SK-N-SH (cell line): ENCODE results near the gene ARHGEF7. TPM values are rescaled to one million over a fixed set of nuclear protein-coding genes. Genes with fewer than 3 reads are reported as not detected.

Experiments used
- CTCF ChIA-PET: fragments of 300-600, 350-600 bp; formaldehyde crosslinking; extraction: SDS; loops from one replicate; lab custom pipeline; 2021; lab: Yijun Ruan, JAX
- POLR2A ChIA-PET: fragments of 350-600 bp; sonication (Branson Sonifier 250); formaldehyde crosslinking; extraction: SDS; loops from one replicate; lab custom pipeline; 2020; ENCODE audit warnings: antibody characterized with exemption, inconsistent platforms; lab: Yijun Ruan, JAX
- DNase-seq: peaks from one replicate; pipeline ENCODE4 v3.0.0; 2012
- H2AFZ ChIP-seq: fragments of 200-600 bp; sonication (generic); 2 replicates; pipeline ENCODE4 v1.8.1; 2016; ENCODE audit warnings: antibody characterized with exemption, mild to moderate bottlenecking, low read depth
- H3F3A ChIP-seq: fragments of 200-600 bp; sonication (generic); replicated peaks from 2 replicates; pipeline ENCODE3; 2016; ENCODE audit warnings: antibody characterized with exemption, mild to moderate bottlenecking; ENCODE audit not compliant: insufficient read depth
- H3K27ac ChIP-seq, 2 experiments: fragments of 200-500 bp in 1 of 2; fragments of 200-600 bp in 1 of 2; sonication (Bioruptor generic) in 1 of 2; sonication (generic), shearing (Covaris generic) in 1 of 2; 2 replicates each; pipeline versions ENCODE4 v1.5.1 to v1.6.1; 2014 to 2016; ENCODE audit warnings: low read depth in 2 of 2, inconsistent platforms in 1 of 2, low read length in 1 of 2, mild to moderate bottlenecking in 1 of 2, mixed read lengths in 1 of 2
- H3K27me3 ChIP-seq: fragments of 200-600 bp; sonication (generic), shearing (Covaris generic); 2 replicates; pipeline ENCODE4 v1.6.1; 2016; ENCODE audit warnings: mixed run types; ENCODE audit not compliant: insufficient read depth
- H3K36me3 ChIP-seq, 2 experiments: fragments of 200-500 bp in 1 of 2; fragments of 200-600 bp in 1 of 2; sonication (Bioruptor generic) in 1 of 2; sonication (generic) in 1 of 2; replicated peaks in 1 of 2; 2 replicates each; pipeline versions ENCODE3 to v1.5.1; 2014 to 2016; ENCODE audit warnings: low read length in 1 of 2, mild to moderate bottlenecking in 1 of 2; ENCODE audit not compliant: insufficient read depth in 2 of 2, control insufficient read depth in 1 of 2
- H3K4me1 ChIP-seq, 2 experiments: fragments of 200-500 bp in 1 of 2; fragments of 200-600 bp in 1 of 2; sonication (Bioruptor generic) in 1 of 2; sonication (generic), shearing (Covaris generic) in 1 of 2; 2 replicates each; pipeline versions ENCODE4 v1.5.1 to v1.6.1; 2014 to 2016; ENCODE audit warnings: low read depth in 1 of 2, low read length in 1 of 2, mixed run types in 1 of 2; ENCODE audit not compliant: insufficient read depth in 2 of 2, control insufficient read depth in 1 of 2
- H3K4me2 ChIP-seq: fragments of 200-600 bp; sonication (generic), shearing (Covaris generic); 2 replicates; pipeline ENCODE4 v1.6.1; 2017; ENCODE audit warnings: mixed run types
- H3K4me3 ChIP-seq, 2 experiments: fragments of 200-500 bp in 1 of 2; fragments of 200-600 bp in 1 of 2; sonication (Bioruptor generic) in 1 of 2; sonication (generic), shearing (Covaris generic) in 1 of 2; 2 replicates each; pipeline versions ENCODE4 v1.5.1 to v1.8.1; 2014 to 2016; ENCODE audit warnings: low read depth in 2 of 2, inconsistent platforms in 1 of 2, low read length in 1 of 2, mild to moderate bottlenecking in 1 of 2, mixed read lengths in 1 of 2, moderate library complexity in 1 of 2
- H3K79me2 ChIP-seq: fragments of 200-600 bp; sonication (generic); 2 replicates; pipeline ENCODE4 v1.8.1; 2017; ENCODE audit warnings: mild to moderate bottlenecking; ENCODE audit not compliant: insufficient read depth
- H3K9ac ChIP-seq: fragments of 200-600 bp; sonication (generic); 2 replicates; pipeline ENCODE4 v1.6.1; 2017; ENCODE audit warnings: mixed run types
- H3K9me2 ChIP-seq: fragments of 200-600 bp; sonication (generic); 2 replicates; pipeline ENCODE4 v1.6.1; 2017; ENCODE audit warnings: mixed run types
- H3K9me3 ChIP-seq: fragments of 200-600 bp; sonication (generic); 2 replicates; pipeline ENCODE4 v1.6.1; 2017; ENCODE audit warnings: mixed run types, mild to moderate bottlenecking, moderate library complexity
- H4K20me1 ChIP-seq: fragments of 200-600 bp; sonication (generic); 2 replicates; pipeline ENCODE4 v1.6.1; 2017; ENCODE audit warnings: mild to moderate bottlenecking, mixed run types; ENCODE audit not compliant: insufficient read depth
- CHD2 ChIP-seq: fragments of 150-350 bp; IDR thresholded peaks from 2 replicates; pipeline ENCODE4 v1.6.1; 2018; ENCODE audit warnings: low read length; ENCODE audit not compliant: partially characterized antibody
- EP300 ChIP-seq, 2 experiments: IDR thresholded peaks; 2 replicates each; pipeline versions ENCODE4 v1.4.0 to v1.6.1; 2012; ENCODE audit warnings: borderline replicate concordance in 1 of 2, low read depth in 1 of 2, low read length in 1 of 2
- FOXJ3 ChIP-seq: sonication (generic); formaldehyde crosslinking; IDR thresholded peaks from 2 replicates; pipeline ENCODE4 v1.5.1; 2020; ENCODE audit warnings: mild to moderate bottlenecking, missing genetic modification reagents
- FOXM1 ChIP-seq: IDR thresholded peaks from 2 replicates; pipeline ENCODE4 v1.4.0; 2012; ENCODE audit warnings: low read depth, mild to moderate bottlenecking
- GATA2 ChIP-seq: sonication (generic); formaldehyde crosslinking; IDR thresholded peaks from 2 replicates; pipeline ENCODE4 v1.5.0; 2020; ENCODE audit warnings: mild to moderate bottlenecking, missing genetic modification reagents
- MAX ChIP-seq: IDR thresholded peaks from 2 replicates; pipeline ENCODE4 v1.4.0; 2012; ENCODE audit warnings: low read depth
- MEF2A ChIP-seq: IDR thresholded peaks from 2 replicates; pipeline ENCODE4 v1.4.0; 2012; ENCODE audit warnings: low read depth, borderline replicate concordance
- MXI1 ChIP-seq: IDR thresholded peaks from 2 replicates; pipeline ENCODE4 v1.6.1; 2012; ENCODE audit warnings: mild to moderate bottlenecking, low read depth, low read length, improper control_type of control experiment
- NFIC ChIP-seq: IDR thresholded peaks from 2 replicates; pipeline ENCODE4 v1.4.0; 2012; ENCODE audit warnings: borderline replicate concordance
- NRF1 ChIP-seq: IDR thresholded peaks from 2 replicates; pipeline ENCODE4 v1.6.1; 2012; ENCODE audit warnings: low read depth, mild to moderate bottlenecking, low read length
- PBX3 ChIP-seq: IDR thresholded peaks from 2 replicates; pipeline ENCODE4; 2012
- POLR2AphosphoS5 ChIP-seq: IDR thresholded peaks from 2 replicates; pipeline ENCODE4 v1.6.1; 2012; ENCODE audit warnings: low read depth, low read length
- RAD21 ChIP-seq: IDR thresholded peaks from 2 replicates; pipeline ENCODE4 v1.6.1; 2012; ENCODE audit warnings: mild to moderate bottlenecking, low read length
- RCOR1 ChIP-seq: fragments of 150-350 bp; IDR thresholded peaks from 2 replicates; pipeline ENCODE4 v1.6.1; 2017; ENCODE audit warnings: antibody characterized with exemption, low read length
- RXRA ChIP-seq: IDR thresholded peaks from 2 replicates; pipeline ENCODE4 v1.4.0; 2012; ENCODE audit warnings: low read depth, mild to moderate bottlenecking, borderline replicate concordance
- SMC3 ChIP-seq: IDR thresholded peaks from 2 replicates; pipeline ENCODE4 v1.6.1; 2012; ENCODE audit warnings: low read depth, low read length, improper control_type of control experiment
- TAF1 ChIP-seq: IDR thresholded peaks from 2 replicates; pipeline ENCODE4 v1.6.1; 2012; ENCODE audit warnings: low read depth, mild to moderate bottlenecking, low read length, moderate library complexity, borderline replicate concordance
- TEAD4 ChIP-seq: IDR thresholded peaks from 2 replicates; pipeline ENCODE4 v1.4.0; 2012; ENCODE audit warnings: mild to moderate bottlenecking, borderline replicate concordance; ENCODE audit not compliant: insufficient read depth
- USF2 ChIP-seq: fragments of 150-350 bp; IDR thresholded peaks from 2 replicates; pipeline ENCODE4 v1.6.1; 2017; ENCODE audit warnings: antibody characterized with exemption, low read length, low read depth, borderline replicate concordance
- ZBTB33 ChIP-seq: IDR thresholded peaks from 2 replicates; pipeline ENCODE4 v1.4.0; 2012; ENCODE audit warnings: low read depth, borderline replicate concordance
- WGBS: methylation state at CpG from one replicate; pipeline ENCODE4 v1.1.6; 2017; ENCODE audit warnings: low lambda C conversion rate; 5-methylcytosine and 5-hydroxymethylcytosine counted together
- polyA plus RNA-seq, 3 experiments: library from polyadenylated mRNA; depleted of rRNA; stranded (reverse); fragments of >200 nt; gene quantifications; 2 replicates each; pipeline ENCODE4 v1.2.3, GENCODE V29; 2012

ARHGEF7 gene
- polyA plus RNA-seq, 1 of the 3 experiments (the other 2 are of a cell fraction), result 21.6 TPM

GRCh38 chr13:111346101-111346680 lies 231.1 kb downstream of the ARHGEF7 start:
- ChIA-PET CTCF (no interaction called here), POLR2A (no interaction called here)

GRCh38 chr13:111347438-111347837 lies 232.3 kb downstream of the ARHGEF7 start:
- DNase-seq, result no peak
- Histone ChIP-seq H3K27me3 (peaks cover 4% of the 10 kb centered on the region; the same call in 1 of the 2 replicates), H3K27ac (no peak overlapping the region), H3K4me2 (no peak overlapping the region), H3K9me2 (no peaks in the 10 kb centered on the region), H3F3A (no peaks in the 10 kb centered on the region), H3K4me3 (no peak overlapping the region), H4K20me1 (no peaks in the 10 kb centered on the region), H3K79me2 (no peaks in the 10 kb centered on the region), H2AFZ (no peak overlapping the region), H3K9ac (no peak overlapping the region), H3K9me3 (no peaks in the 10 kb centered on the region), H3K4me1 (no peaks in the 10 kb centered on the region), H3K36me3 (no peaks in the 10 kb centered on the region)
- 12% methylated on average over 5 of the region's 6 CpGs for whole genome bisulfite sequencing
- POLR2A ChIA-PET, result no interaction called here
- CTCF ChIA-PET, result no interaction called here
- no peak for TF ChIP-seq NRF1
- no peak for TF ChIP-seq ZBTB33
- TF ChIP-seq TAF1, result no peak
- TF ChIP-seq NFIC, result no peak
- TF ChIP-seq GATA2 (CRISPR knock-in tag), result no peak
- TF ChIP-seq MXI1, result no peak
- TF ChIP-seq PBX3, result no peak
- no peak for TF ChIP-seq RAD21
- no peak for TF ChIP-seq EP300 (IDR thresholded peaks at IDR 0.05; ENCODE audit: borderline replicate concordance in 1 of 2, low read depth in 1 of 2, low read length in 1 of 2)
- TF ChIP-seq MEF2A, result no peak
- no peak for TF ChIP-seq POLR2AphosphoS5
- TF ChIP-seq USF2, result no peak
- TF ChIP-seq FOXJ3, result no peak
- no peak for TF ChIP-seq RCOR1
- TF ChIP-seq TEAD4, result no peak
- no peak for TF ChIP-seq SMC3
- TF ChIP-seq CHD2, result no peak
- no peak for TF ChIP-seq MAX
- no peak for TF ChIP-seq RXRA
- no peak for TF ChIP-seq FOXM1

More at GRCh38 chr13:111346101-111346680, 231.1 kb downstream of the ARHGEF7 start:
- no peak overlapping the region for H3K27ac ChIP-seq
- no peaks in the 10 kb centered on the region for H4K20me1 ChIP-seq
- H3K27me3 ChIP-seq, result peaks cover 4% of the 10 kb centered on the region; the same call in 1 of the 2 replicates
- H3K4me3 ChIP-seq, result no peak overlapping the region
- H3K36me3 ChIP-seq, result no peaks in the 10 kb centered on the region
- DNase-seq, result no peak
- no peaks in the 10 kb centered on the region for H3F3A ChIP-seq
- no peaks in the 10 kb centered on the region for H3K4me1 ChIP-seq
- H2AFZ ChIP-seq, result no peak overlapping the region
- no peak overlapping the region for H3K4me2 ChIP-seq
- H3K9me3 ChIP-seq, result no peaks in the 10 kb centered on the region
- H3K9ac ChIP-seq, result no peak overlapping the region
- 33% methylated on average over 7 of the region's 20 CpGs for WGBS
- TF ChIP-seq RXRA (no peak), FOXM1 (no peak), RCOR1 (no peak), POLR2AphosphoS5 (no peak), TEAD4 (no peak)
- TF ChIP-seq, all 33 proteins: peak for 0
- Histone ChIP-seq H3K9me2 (no peaks in the 10 kb centered on the region), H3K79me2 (no peaks in the 10 kb centered on the region)
